Gastroesophageal sphincter (tissue), 3 donors: Measurements from ENCODE around the gene ST7.
"Not testable (repeated sequence)": the region's sequence is repeated elsewhere in the genome, so short reads cannot be mapped to it uniquely, and the experiment has no call there.

Source experiments
- EP300 ChIP-seq: sonication (generic); formaldehyde crosslinking; IDR thresholded peaks from one replicate; pipeline ENCODE4 v1.6.1; 2017; ENCODE audit warnings: antibody characterized with exemption, mild to moderate bottlenecking
- POLR2A ChIP-seq, 2 donors: fragments of 450-650 bp; IDR thresholded peaks; one replicate each; pipeline ENCODE4 v1.6.1; 2017; ENCODE audit warnings: antibody characterized with exemption in 2 of 2, mild to moderate bottlenecking in 2 of 2, moderate library complexity in 1 of 2
- POLR2AphosphoS5 ChIP-seq: sonication (generic); formaldehyde crosslinking; IDR thresholded peaks from one replicate; pipeline ENCODE4 v1.6.1; 2017; ENCODE audit warnings: antibody characterized with exemption
- TF ChIP-seq, protein P1 (sequence below), 4 experiments: fragments of 200-600 bp in 2 of 4; fragments of 450-650 bp in 2 of 4; sonication (generic) in 1 of 4; IDR thresholded peaks; one replicate each; pipeline ENCODE4 v1.5.1; 2017 to 2019; ENCODE audit warnings: antibody characterized with exemption in 4 of 4, mild to moderate bottlenecking in 2 of 4, moderate library complexity in 2 of 4

GRCh38 chr7:117120321-117120720 lies 167.0 kb downstream of the ST7 start:
- not testable (repeated sequence) for TF ChIP-seq EP300; POLR2A (IDR thresholded peaks at IDR 0.05); POLR2AphosphoS5
- TF ChIP-seq, protein P1, sequence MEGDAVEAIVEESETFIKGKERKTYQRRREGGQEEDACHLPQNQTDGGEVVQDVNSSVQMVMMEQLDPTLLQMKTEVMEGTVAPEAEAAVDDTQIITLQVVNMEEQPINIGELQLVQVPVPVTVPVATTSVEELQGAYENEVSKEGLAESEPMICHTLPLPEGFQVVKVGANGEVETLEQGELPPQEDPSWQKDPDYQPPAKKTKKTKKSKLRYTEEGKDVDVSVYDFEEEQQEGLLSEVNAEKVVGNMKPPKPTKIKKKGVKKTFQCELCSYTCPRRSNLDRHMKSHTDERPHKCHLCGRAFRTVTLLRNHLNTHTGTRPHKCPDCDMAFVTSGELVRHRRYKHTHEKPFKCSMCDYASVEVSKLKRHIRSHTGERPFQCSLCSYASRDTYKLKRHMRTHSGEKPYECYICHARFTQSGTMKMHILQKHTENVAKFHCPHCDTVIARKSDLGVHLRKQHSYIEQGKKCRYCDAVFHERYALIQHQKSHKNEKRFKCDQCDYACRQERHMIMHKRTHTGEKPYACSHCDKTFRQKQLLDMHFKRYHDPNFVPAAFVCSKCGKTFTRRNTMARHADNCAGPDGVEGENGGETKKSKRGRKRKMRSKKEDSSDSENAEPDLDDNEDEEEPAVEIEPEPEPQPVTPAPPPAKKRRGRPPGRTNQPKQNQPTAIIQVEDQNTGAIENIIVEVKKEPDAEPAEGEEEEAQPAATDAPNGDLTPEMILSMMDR (IDR thresholded peaks at IDR 0.05) = not testable (repeated sequence)
